Heart right ventricle (tissue), 16 donors: ENCODE data around the gene MRPS30. TPM values are rescaled to one million over a fixed set of nuclear protein-coding genes. Genes with fewer than 3 reads are reported as not detected.
A peak's percentile ranks its signal among the peaks of the same experiment; 100 is the strongest.
"Not testable (repeated sequence)": the region's sequence is repeated elsewhere in the genome, so short reads cannot be mapped to it uniquely, and the experiment has no call there.

ENCODE experiments used
- ATAC-seq, 8 donors: fragments of 200-7000 bp; cut with Tn5 transposase; one replicate each; pipeline ENCODE4 v1.9.1; 2020; ENCODE audit warnings: mild to moderate bottlenecking in 8 of 8, moderate library complexity in 8 of 8, moderate number of reproducible peaks in 1 of 8
- DNase-seq, 2 donors: peaks; one replicate each; pipeline ENCODE4 v3.0.0-alpha.2; 2020
- H3K27ac ChIP-seq, 10 donors: fragments of 200-600 bp; sonication (generic) in 2 of 10; one replicate each; pipeline versions ENCODE4 v1.5.0 to v1.8.0; 2020 to 2022; ENCODE audit warnings: mild to moderate bottlenecking in 3 of 10
- H3K27me3 ChIP-seq, 7 donors: fragments of 200-600 bp; one replicate each; pipeline ENCODE4 v1.8.0; 2021 to 2022; ENCODE audit warnings: mild to moderate bottlenecking in 2 of 7
- H3K36me3 ChIP-seq, 9 donors: fragments of 200-600 bp; sonication (generic) in 1 of 9; one replicate each; pipeline versions ENCODE4 v1.5.0 to v1.8.0; 2020 to 2022; ENCODE audit warnings: mild to moderate bottlenecking in 2 of 9
- H3K4me1 ChIP-seq, 9 donors: fragments of 200-600 bp; sonication (generic) in 1 of 9; one replicate each; pipeline versions ENCODE4 v1.5.0 to v1.8.0; 2020 to 2022; ENCODE audit warnings: mild to moderate bottlenecking in 4 of 9
- H3K4me3 ChIP-seq, 10 donors: fragments of 200-600 bp; sonication (generic) in 2 of 10; one replicate each; pipeline versions ENCODE4 v1.5.0 to v1.8.0; 2020 to 2022; ENCODE audit warnings: mild to moderate bottlenecking in 7 of 10, moderate library complexity in 2 of 10
- H3K9me3 ChIP-seq, 11 donors: fragments of 200-600 bp in 10 of 11; sonication (generic) in 2 of 11; one replicate each; pipeline versions ENCODE4 v1.5.0 to v1.8.0; 2013 to 2022; ENCODE audit warnings: mild to moderate bottlenecking in 2 of 11, control low read depth in 1 of 11, moderate library complexity in 1 of 11
- CTCF ChIP-seq, 9 donors: fragments of 200-600 bp; sonication (generic) in 2 of 9; IDR thresholded peaks; one replicate each; pipeline versions ENCODE4 v1.5.0 to v1.8.0; 2021 to 2022; ENCODE audit warnings: antibody characterized with exemption in 9 of 9, mild to moderate bottlenecking in 5 of 9, moderate library complexity in 1 of 9
- WGBS, 2 donors: extraction: QIAGEN DNeasy Blood & Tissue Kit; methylation state at CpG; one replicate each; pipeline ENCODE4 v1.1.7; 2013; ENCODE audit warnings: inconsistent platforms in 1 of 2; 5-methylcytosine and 5-hydroxymethylcytosine counted together
- intact Hi-C, 10 donors: fragments of 100-400 bp; cut with DNase I; formaldehyde crosslinking; loops; one replicate each; pipeline versions ENCODE4 v1.11.1 to v1.14.2; 2022
- polyA plus RNA-seq, 2 donors: library from polyadenylated mRNA; stranded (reverse); fragments of 200-250 nt; gene quantifications; one replicate each; pipeline ENCODE4 v1.2.3, GENCODE V29; 2013
- total RNA-seq, 10 donors: library from RNA; stranded (reverse); fragmentation: NEBNext Ultra II Directional in 3 of 10; extraction: Animal tissue kit (Norgen Biotek cat#: 25700) in 3 of 10; gene quantifications; one replicate each; pipeline versions ENCODE4 v1.2.1 to v1.2.4, GENCODE V29; 2021 to 2023
- donor health status: Arrhythmogenic right ventricular cardiomyopathy.
- donor health status: ischemic (EF 13 %, LVEDD 7.1; RV severe dilation, severe dysfunction).
- donor health status: healthy with polysubstance abuse.
- donor health status: DM: no; HTN: yes; CAD: no.
- donor health status: DM: no; HTN: no; CAD: no.
- donor health status: ischemic (EF 25% LVEDD 6.9; RV normal size, moderate dysfunction).
- donor health status: ischemic (EF 25% LVEDD 5.7; RV mildly dilated, moderate dysfunction).
- donor health status: healthy.
- donor health status: DM: yes; HTN: yes; CAD: no.
- donor health status: Ischemic cardiomyopathy.
- donor health status: ischemic (EF 35%, LVEDD 5.7; RV mildly dilated, moderate dysfunction).
- donor health status: nonischemic (EF 11% LVEDD 7.7; RV severe dilation, severe dysfunction).
- donor health status: DM: yes; HTN: yes; CAD: no.
- donor health status: PGD.
- donor health status: ischemic (EF 29% LVEDD 5.4; RV normal size, mild dysfunction).
- donor health status: nonischemic (EF 23%, LVEDD 6.1; RV moderate dilation, normal function).

Gene MRPS30
- total and polyA plus RNA-seq, 12 donors, result 35.7 to 92.7 (median 80.2) TPM

GRCh38 chr5:44770780-44771717 is 37.7 kb upstream of the MRPS30 start:
- no peak overlapping the region for H3K4me3 ChIP-seq
- peak in 1 of 8 donors; percentile 22 for ATAC-seq
- WGBS, 2 donors, result 55 to 62% methylated on average over 6 of the region's 6 CpGs
- no peak for DNase-seq
- no peaks in the 10 kb centered on the region for H3K9me3 ChIP-seq
- peaks cover 0 to 3% (median 0%) of the 10 kb centered on the region in 9 donors for H3K4me1 ChIP-seq
- peak overlapping the region in 1 of 10 donors; percentile 19 for H3K27ac ChIP-seq
- intact Hi-C loops, result loop anchor here in 9 of 10 donors (5.0 to 10.0 kb wide), 7 partner anchors 234 to 1136 kb away; no protein-coding TSS in a partner anchor
- H3K27me3 ChIP-seq, result no peaks in the 10 kb centered on the region
- no peaks in the 10 kb centered on the region for H3K36me3 ChIP-seq
- no peak for TF ChIP-seq CTCF (IDR thresholded peaks at IDR 0.05)

DNA sequence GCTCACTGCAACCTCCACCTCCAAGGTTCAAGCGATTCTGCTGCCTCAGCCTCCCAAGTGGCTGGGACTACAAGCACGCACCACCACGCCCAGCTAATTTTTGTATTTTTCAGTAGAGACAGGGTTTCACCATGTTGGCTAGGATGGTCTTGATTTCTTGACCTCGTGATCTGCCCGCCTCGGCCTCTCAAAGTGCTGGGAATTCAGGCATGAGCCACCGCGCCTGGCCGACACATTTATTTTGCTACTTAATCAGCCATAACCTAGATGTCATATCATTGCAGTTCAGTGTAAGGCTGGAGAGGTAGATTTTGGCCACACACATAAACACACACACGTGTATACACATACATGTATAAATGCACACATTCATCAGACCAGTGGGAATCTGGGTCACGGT is 36.4 kb upstream of the MRPS30 start:
- 96 to 98% methylated on average over 11 of the region's 11 CpGs for WGBS, 2 donors
- H3K4me1 ChIP-seq, H3K27ac ChIP-seq, H3K9me3 ChIP-seq, H3K4me3 ChIP-seq, H3K36me3 ChIP-seq, ATAC-seq, DNase-seq, H3K27me3 ChIP-seq: not testable (repeated sequence)
- intact Hi-C loops, result loop anchor here in 9 of 10 donors (2.0 to 10.0 kb wide), 9 partner anchors 235 to 1140 kb away; no protein-coding TSS in a partner anchor

DNA sequence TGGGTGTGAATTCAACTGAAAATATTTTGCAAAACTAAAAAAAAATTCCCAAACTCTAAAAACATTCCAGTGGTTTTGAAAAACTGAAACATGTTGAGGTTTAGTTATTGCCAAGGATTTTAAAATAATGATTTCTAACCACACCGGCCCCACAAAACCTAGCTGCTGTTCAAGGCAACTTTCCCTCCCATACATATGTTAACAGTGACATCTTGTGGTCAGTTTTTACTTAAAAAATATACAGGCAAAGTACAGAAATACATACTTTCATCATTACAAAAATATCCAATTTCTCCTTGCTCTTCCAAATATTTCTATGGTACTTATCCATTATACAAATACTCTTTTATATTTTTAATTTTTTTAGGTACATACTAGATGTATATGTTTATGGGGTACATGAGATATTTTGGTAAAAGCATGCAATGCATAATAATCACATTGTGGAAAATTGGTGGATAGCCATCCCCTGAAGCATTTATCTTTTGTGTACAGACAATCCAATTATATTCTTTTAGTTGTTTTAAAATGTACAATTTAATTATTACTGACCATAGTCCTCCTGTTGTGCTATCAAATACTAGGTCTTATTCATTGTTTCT is 34.4 kb upstream of the MRPS30 start:
- H3K9me3 ChIP-seq, result no peaks in the 10 kb centered on the region
- H3K27me3 ChIP-seq, result no peaks in the 10 kb centered on the region
- 4 to 6% methylated on average over 1 of the region's 1 CpG for WGBS, 2 donors
- ATAC-seq (no peak), DNase-seq (no peak)
- TF ChIP-seq CTCF (IDR thresholded peaks at IDR 0.05), result peak in 8 of 9 donors; percentile 24 to 71 (median 58)
- no peak overlapping the region for H3K4me3 ChIP-seq
- H3K36me3 ChIP-seq, result no peaks in the 10 kb centered on the region
- intact Hi-C loops, result loop anchor here in 9 of 10 donors (1.0 to 10.0 kb wide), 9 partner anchors 237 to 1140 kb away; no protein-coding TSS in a partner anchor
- peaks cover 0 to 3% (median 0%) of the 10 kb centered on the region in 9 donors for H3K4me1 ChIP-seq
- no peak overlapping the region for H3K27ac ChIP-seq

DNA sequence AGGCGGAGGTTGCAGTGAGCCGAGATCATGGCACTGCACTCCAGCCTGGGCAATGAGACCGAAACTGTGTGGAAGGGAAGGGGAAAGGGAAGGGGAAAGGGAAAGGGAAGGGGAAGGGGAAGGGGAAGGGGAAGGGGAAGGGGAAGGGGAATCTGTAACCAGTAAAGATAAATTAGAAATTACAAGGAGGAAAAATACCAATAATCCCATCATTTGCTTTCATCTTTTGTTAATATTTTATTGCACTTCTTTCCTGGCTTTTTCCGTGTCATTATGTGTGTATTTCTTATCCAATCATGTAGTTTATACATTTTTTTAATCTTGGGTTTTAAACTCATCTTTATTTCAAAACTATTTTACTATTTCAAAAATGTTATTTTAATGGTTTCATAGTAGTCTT is 29.6 kb upstream of the MRPS30 start:
- Histone ChIP-seq H3K36me3 (no peaks in the 10 kb centered on the region), H3K27ac (no peak overlapping the region), H3K27me3 (no peaks in the 10 kb centered on the region), H3K4me3 (no peak overlapping the region), H3K9me3 (no peaks in the 10 kb centered on the region), H3K4me1 (no peaks in the 10 kb centered on the region)
- no peak for TF ChIP-seq CTCF (IDR thresholded peaks at IDR 0.05)
- DNase-seq (no peak), ATAC-seq (no peak)
- intact Hi-C loops, result loop anchor here in 7 of 10 donors (10.0 kb wide), 4 partner anchors 244 to 1144 kb away; no protein-coding TSS in a partner anchor
- WGBS, 2 donors, result 89 to 98% methylated on average over 4 of the region's 4 CpGs
